Endodermal cell (in vitro differentiated cells): ENCODE data around the gene SRRT. TPM values are rescaled to one million over a fixed set of nuclear protein-coding genes. Genes with fewer than 3 reads are reported as not detected.
"Not testable (repeated sequence)": the region's sequence is repeated elsewhere in the genome, so short reads cannot be mapped to it uniquely, and the experiment has no call there.

Source experiments
- DNase-seq: peaks from one replicate; pipeline ENCODE4 v3.0.0-alpha.2; 2017
- H3K27ac ChIP-seq: 2 replicates; pipeline ENCODE4 v1.5.1; 2013; ENCODE audit warnings: mild to moderate bottlenecking, low read depth, low read length, moderate library complexity
- H3K27me3 ChIP-seq: 2 replicates; pipeline ENCODE4 v1.6.1; 2013; ENCODE audit warnings: mild to moderate bottlenecking, low read length, moderate library complexity; ENCODE audit not compliant: insufficient read depth, control insufficient read depth, poor library complexity, severe bottlenecking
- H3K36me3 ChIP-seq: 2 replicates; pipeline ENCODE4 v1.7.0; 2013; ENCODE audit warnings: mild to moderate bottlenecking, low read length, moderate library complexity; ENCODE audit not compliant: control insufficient read depth, insufficient read depth
- H3K4me1 ChIP-seq: one replicate; pipeline ENCODE4 v1.7.0; 2013; ENCODE audit warnings: low read length; ENCODE audit not compliant: control insufficient read depth, insufficient read depth
- H3K4me3 ChIP-seq: 2 replicates; pipeline ENCODE4 v1.5.1; 2013; ENCODE audit warnings: mild to moderate bottlenecking, low read length, moderate library complexity
- H3K9ac ChIP-seq: 2 replicates; pipeline ENCODE4 v1.6.1; 2013; ENCODE audit warnings: mild to moderate bottlenecking, low read length, moderate library complexity; ENCODE audit not compliant: poor library complexity, severe bottlenecking; ENCODE audit errors: extremely low read depth
- H3K9me3 ChIP-seq: 2 replicates; pipeline ENCODE4 v1.6.1; 2013; ENCODE audit warnings: mild to moderate bottlenecking, low read length, moderate library complexity; ENCODE audit not compliant: control insufficient read depth
- H3K27ac Mint-ChIP-seq: 2 replicates; pipeline ENCODE4 v1.8.0; 2020; ENCODE audit warnings: mixed read lengths
- H3K27me3 Mint-ChIP-seq: 2 replicates; pipeline ENCODE4 v1.8.0; 2021; ENCODE audit warnings: mild to moderate bottlenecking, mixed read lengths; ENCODE audit not compliant: insufficient read depth
- H3K36me3 Mint-ChIP-seq: 2 replicates; pipeline ENCODE4 v1.8.0; 2020; ENCODE audit warnings: low read depth, mixed read lengths
- H3K4me1 Mint-ChIP-seq: 2 replicates; pipeline ENCODE4 v1.8.0; 2020; ENCODE audit warnings: mixed read lengths
- H3K4me3 Mint-ChIP-seq: 2 replicates; pipeline ENCODE4 v1.8.0; 2020; ENCODE audit warnings: mild to moderate bottlenecking, moderate library complexity, mixed read lengths
- H3K9me3 Mint-ChIP-seq: 2 replicates; pipeline ENCODE4 v1.8.0; 2020; ENCODE audit warnings: mild to moderate bottlenecking, mixed read lengths
- WGBS, 2 experiments: methylation state at CpG; one replicate each; pipeline versions ENCODE4 v1.1.5 to v1.1.7; 2013; ENCODE audit warnings: missing lambda C conversion rate in 2 of 2, mixed read lengths in 1 of 2; ENCODE audit not compliant: insufficient coverage in 1 of 2, insufficient read length in 1 of 2; 5-methylcytosine and 5-hydroxymethylcytosine counted together
- microRNA-seq: library from miRNA; unstranded; fragments of <30 nt; microRNA quantifications from one replicate; pipeline ENCODE4 v1.2.0, GENCODE V29; 2020; ENCODE audit warnings: borderline microRNAs expressed
- total RNA-seq, 2 donors: library from RNA; stranded (reverse); fragmentation: NEBNext Ultra II Directional in 1 of 2; extraction: Animal tissue kit (Norgen Biotek cat#: 25700) in 1 of 2; gene quantifications; 2 replicates in 1 of 2; 3 replicates in 1 of 2; pipeline ENCODE4 v1.2.1, GENCODE V29; 2021

The SRRT gene
- total RNA-seq, 2 donors from 2014 or later = 186 to 236 TPM

- peaks cover 49% of the 10 kb centered on the region for H3K36me3 Mint-ChIP-seq
- 85 to 96% methylated on average over 3 to 7 of the region's 7 CpGs for WGBS, 2 experiments
- H3K9ac ChIP-seq, H3K27me3 Mint-ChIP-seq, H3K27me3 ChIP-seq, DNase-seq, H3K36me3 ChIP-seq, H3K4me1 ChIP-seq, H3K4me3 ChIP-seq, H3K4me3 Mint-ChIP-seq, H3K27ac ChIP-seq, H3K27ac Mint-ChIP-seq, H3K4me1 Mint-ChIP-seq: not testable (repeated sequence)
- peaks cover 23% of the 10 kb centered on the region for H3K9me3 ChIP-seq
- H3K9me3 Mint-ChIP-seq = peaks cover 71% of the 10 kb centered on the region
Observed at GRCh38 chr7:100936167-100936566, 61.3 kb downstream of the SRRT start.

Small RNAs within 50 kb of the gene (microRNA-seq; reads per million reads assigned to microRNA genes)
- gene MIR6875 = not detected

Other genes starting within 250 kb of the SRRT start
- gene TFR2, start 233.6 kb upstream of the SRRT start, total RNA-seq = 1 to 10 TPM; 1.4 to 2.1 TPM
- gene ACTL6B, start 218.7 kb upstream of the SRRT start, total RNA-seq = not detected
- 100 to 1,000 TPM; 197 to 230 TPM for gene GNB2, start 201.4 kb upstream of the SRRT start, total RNA-seq
- 100 to 1,000 TPM in 1 of 2 donors, 10 to 100 TPM in 1; 90.0 to 101 TPM for gene GIGYF1, start 180.9 kb upstream of the SRRT start, total RNA-seq
- 10 to 100 TPM; 51.7 to 59.2 TPM for gene POP7, start 169.0 kb upstream of the SRRT start, total RNA-seq
- under 1 TPM in 1 of 2 donors, not detected in 1; 0.33 TPM for gene EPO, start 154.6 kb upstream of the SRRT start, total RNA-seq
- gene ZAN, start 141.5 kb upstream of the SRRT start, total RNA-seq = not detected
- 100 to 1,000 TPM; 106 to 117 TPM for gene EPHB4, start 47.6 kb upstream of the SRRT start, total RNA-seq
- gene SLC12A9, start 22.4 kb upstream of the SRRT start, total RNA-seq = 10 to 100 TPM; 22.5 to 35.1 TPM
- 100 to 1,000 TPM; 107 to 114 TPM for gene TRIP6, start 7.7 kb upstream of the SRRT start, total RNA-seq
- 1 to 10 TPM; 3.7 to 4.0 TPM for gene UFSP1, start 14.6 kb downstream of the SRRT start, total RNA-seq
- gene ACHE, start 20.8 kb downstream of the SRRT start, total RNA-seq = 10 to 100 TPM in 1 of 2 donors, 1 to 10 TPM in 1; 2.6 to 13.7 TPM
- gene MUC3A, start 74.4 kb downstream of the SRRT start, total RNA-seq = 10 to 100 TPM in 1 of 2 donors, 1 to 10 TPM in 1; 7.7 to 24.1 TPM
- gene MUC12, start 94.5 kb downstream of the SRRT start, total RNA-seq = 1 to 10 TPM; 2.9 to 3.3 TPM
- not detected for gene MUC17, start 145.0 kb downstream of the SRRT start, total RNA-seq
- gene TRIM56, start 210.4 kb downstream of the SRRT start, total RNA-seq = 10 to 100 TPM; 16.5 to 23.0 TPM